Smooth muscle cell (in vitro differentiated cells): ENCODE measurements around the gene ACAA1. TPM values are rescaled to one million over a fixed set of nuclear protein-coding genes. Genes with fewer than 3 reads are reported as not detected.

Experiments used
- DNase-seq: peaks from one replicate; lab custom pipeline; 2025; ENCODE audit not compliant: unreplicated experiment; lab: John Stamatoyannopoulos, UW
- H2AFZ ChIP-seq: fragments of 200-600 bp; sonication (generic); 2 replicates; pipeline ENCODE4 v1.6.0; 2016; ENCODE audit warnings: antibody characterized with exemption, low read depth, mild to moderate bottlenecking
- H3F3A ChIP-seq: fragments of 200-600 bp; sonication (generic); 2 replicates; pipeline ENCODE4 v1.6.0; 2017; ENCODE audit warnings: antibody characterized with exemption, low read depth
- H3K27ac ChIP-seq: fragments of 200-600 bp; sonication (generic); 2 replicates; pipeline ENCODE4 v1.5.1; 2016; ENCODE audit warnings: low read depth, mild to moderate bottlenecking
- H3K27me3 ChIP-seq: fragments of 200-600 bp; sonication (generic); 2 replicates; pipeline ENCODE4 v1.6.1; 2016; ENCODE audit warnings: low read depth, mild to moderate bottlenecking
- H3K36me3 ChIP-seq: fragments of 200-600 bp; sonication (generic); 2 replicates; pipeline ENCODE4 v1.5.1; 2016; ENCODE audit warnings: low read depth
- H3K4me1 ChIP-seq: fragments of 200-600 bp; sonication (generic); 2 replicates; pipeline ENCODE4 v1.5.1; 2016; ENCODE audit warnings: low read depth
- H3K4me2 ChIP-seq: fragments of 200-600 bp; sonication (generic); 2 replicates; pipeline ENCODE4 v1.6.0; 2016; ENCODE audit warnings: mild to moderate bottlenecking
- H3K4me3 ChIP-seq: fragments of 200-600 bp; sonication (generic); 2 replicates; pipeline ENCODE4 v1.5.1; 2016; ENCODE audit warnings: mild to moderate bottlenecking
- H3K79me2 ChIP-seq: fragments of 200-600 bp; sonication (generic); 2 replicates; pipeline ENCODE4 v1.6.0; 2016; ENCODE audit warnings: low read depth, mild to moderate bottlenecking
- H3K9ac ChIP-seq: fragments of 200-600 bp; sonication (generic); 2 replicates; pipeline ENCODE4 v1.6.0; 2016; ENCODE audit warnings: low read depth
- H3K9me3 ChIP-seq: fragments of 200-600 bp; sonication (generic); replicated peaks from 2 replicates; pipeline ENCODE4 v1.5.1; 2016; ENCODE audit warnings: low read depth
- H4K20me1 ChIP-seq: fragments of 200-600 bp; sonication (generic); 2 replicates; pipeline ENCODE4 v1.6.0; 2016; ENCODE audit warnings: low read depth
- CTCF ChIP-seq: fragments of 200-600 bp; sonication (generic); IDR thresholded peaks from 2 replicates; pipeline ENCODE4 v1.5.1; 2017; ENCODE audit warnings: borderline replicate concordance, mild to moderate bottlenecking, antibody characterized with exemption; ENCODE audit not compliant: insufficient read depth, poor library complexity, severe bottlenecking
- WGBS: methylation state at CpG from one replicate; pipeline ENCODE4 v1.1.7; 2016; ENCODE audit warnings: low lambda C conversion rate; 5-methylcytosine and 5-hydroxymethylcytosine counted together
- polyA plus RNA-seq: library from polyadenylated mRNA; unstranded; fragments of >200 nt; fragmentation: Nextera tagmentation; extraction: Ambion mirVana; gene quantifications from 2 replicates; pipeline ENCODE4 v1.2.1, GENCODE V29; 2016
- total RNA-seq: library from RNA; depleted of rRNA; stranded (reverse); fragments of >200 nt; gene quantifications from 2 replicates; pipeline ENCODE4 v1.2.3, GENCODE V29; 2014

ACAA1 gene
- total and polyA plus RNA-seq, 2 experiments from 2014 or later, result 22.7 to 41.8 TPM

DNA sequence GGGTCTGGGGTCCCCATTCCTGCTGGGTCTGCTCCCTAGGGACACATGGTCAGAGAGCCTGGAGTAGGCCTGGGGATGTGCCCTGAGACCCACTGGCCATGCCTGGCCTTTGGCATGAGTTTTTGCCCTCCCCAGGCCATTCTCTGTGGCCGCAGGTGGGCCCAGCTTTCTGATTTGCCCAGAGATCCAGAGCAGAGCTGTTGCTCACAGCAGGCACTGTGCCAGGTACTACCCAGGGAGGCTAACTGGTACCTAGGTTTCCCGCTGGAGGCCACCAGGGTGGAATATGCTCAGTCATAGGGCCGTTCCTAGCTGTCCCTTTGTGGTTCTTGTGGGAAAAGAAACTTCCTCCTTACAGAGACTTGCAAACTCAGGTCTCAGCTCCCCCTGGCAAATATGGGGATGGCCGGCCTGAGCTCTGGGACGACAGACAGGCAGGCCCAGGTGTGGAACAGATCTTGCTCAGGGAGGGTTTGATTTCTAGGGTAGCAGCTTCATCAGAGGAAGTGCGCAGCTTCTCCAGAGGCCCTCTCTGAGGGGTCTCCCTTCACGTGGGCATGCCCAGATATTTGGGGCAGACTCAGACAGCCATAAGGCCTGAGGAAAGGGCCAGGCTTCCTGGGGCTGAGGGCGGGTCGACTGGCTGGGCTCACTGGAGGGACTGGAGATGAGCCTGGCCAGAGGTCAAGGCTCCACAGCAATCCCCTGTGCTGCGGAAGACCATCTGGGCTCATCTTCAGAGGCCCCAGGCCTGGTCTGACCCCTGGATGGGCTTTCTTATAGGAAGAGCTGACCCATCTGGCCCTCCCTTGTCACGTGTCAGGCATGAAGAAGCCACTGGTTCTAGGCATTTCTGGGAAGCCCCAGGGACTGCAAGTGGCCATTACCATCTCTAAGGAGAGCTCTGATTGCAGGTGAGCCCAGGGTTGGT is 28.0 kb downstream of the ACAA1 start:
- Histone ChIP-seq H4K20me1 (no peaks in the 10 kb centered on the region), H3K4me2 (no peak overlapping the region), H2AFZ (no peak overlapping the region), H3K9ac (no peak overlapping the region), H3K9me3 (peaks cover 8% of the 10 kb centered on the region), H3K27me3 (no peaks in the 10 kb centered on the region), H3K36me3 (no peaks in the 10 kb centered on the region), H3K27ac (no peak overlapping the region), H3K4me3 (no peak overlapping the region), H3K4me1 (no peaks in the 10 kb centered on the region), H3K79me2 (no peaks in the 10 kb centered on the region), H3F3A (no peaks in the 10 kb centered on the region)
- DNase-seq, result no peak
- WGBS, result 92% methylated on average over 11 of the region's 11 CpGs
- TF ChIP-seq CTCF, result no peak

DNA sequence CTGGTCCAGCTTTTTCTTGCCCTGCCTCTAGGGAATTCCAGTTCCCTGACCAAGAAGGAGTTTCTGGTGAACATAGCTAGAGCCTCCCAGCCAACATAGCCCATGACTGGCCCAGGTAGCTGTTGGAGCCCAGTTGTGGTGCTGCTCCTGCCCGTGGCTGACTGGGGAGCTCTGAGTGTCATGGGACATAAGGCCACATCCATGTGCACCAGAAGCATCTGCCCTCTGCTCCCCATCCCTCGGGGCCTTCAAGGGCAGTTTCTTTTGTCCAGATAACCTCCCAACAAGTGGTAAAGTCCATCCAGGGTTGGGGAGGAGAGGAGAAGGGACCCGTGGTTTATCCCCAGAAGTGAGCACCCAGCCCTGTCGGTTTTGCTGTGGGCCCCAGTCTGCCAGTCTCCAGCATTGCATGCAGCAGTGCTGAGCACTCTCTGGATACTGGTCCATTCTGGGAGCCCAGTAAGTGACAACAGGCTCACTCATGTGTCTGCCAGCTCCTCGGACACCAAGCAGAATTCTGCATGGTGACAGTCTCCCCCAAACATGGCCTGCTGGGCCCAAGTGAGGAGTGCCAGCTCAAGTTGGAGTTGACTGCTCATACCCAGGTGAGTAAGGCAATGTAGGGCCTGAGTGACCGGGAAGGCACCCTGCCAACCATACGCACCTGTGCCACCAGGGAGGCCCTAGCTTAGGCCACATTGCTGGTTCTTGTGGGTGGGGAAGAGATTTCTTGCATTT is 28.8 kb downstream of the ACAA1 start:
- H3K27me3 ChIP-seq, result no peaks in the 10 kb centered on the region
- peaks cover 8% of the 10 kb centered on the region for H3K9me3 ChIP-seq

DNA sequence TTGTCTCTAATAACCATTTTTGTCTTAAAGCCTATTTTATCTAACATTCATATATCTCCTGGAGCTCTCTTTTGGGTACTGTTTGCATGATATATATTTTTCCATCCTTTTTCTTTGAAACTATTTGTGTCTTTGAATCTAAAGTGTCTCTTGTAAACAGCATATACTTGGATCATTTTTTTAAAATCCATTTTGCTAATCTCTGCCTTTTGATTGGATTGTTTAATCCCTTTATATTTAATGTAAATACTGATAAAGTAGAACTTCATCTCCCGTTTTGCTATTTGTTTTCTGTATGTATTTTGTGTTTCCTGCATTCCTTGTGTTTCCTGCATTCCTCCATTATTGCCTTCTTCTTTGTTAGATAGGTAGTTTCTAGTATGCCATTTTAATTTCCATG is 31.4 kb downstream of the ACAA1 start:
- peaks cover 8% of the 10 kb centered on the region for H3K9me3 ChIP-seq
- H3K4me2 ChIP-seq, result no peak overlapping the region
- TF ChIP-seq CTCF, result no peak
- no peak overlapping the region for H2AFZ ChIP-seq
- no peak overlapping the region for H3K4me3 ChIP-seq
- H3K36me3 ChIP-seq, result no peaks in the 10 kb centered on the region
- peaks cover 2% of the 10 kb centered on the region for H3K4me1 ChIP-seq
- H3K27ac ChIP-seq, result no peak overlapping the region
- H4K20me1 ChIP-seq, result no peaks in the 10 kb centered on the region
- WGBS, result 81% methylated on average over 1 of the region's 1 CpG
- DNase-seq, result no peak
- H3K9ac ChIP-seq, result no peak overlapping the region
- no peaks in the 10 kb centered on the region for H3K27me3 ChIP-seq
- H3K79me2 ChIP-seq, result no peaks in the 10 kb centered on the region
- no peaks in the 10 kb centered on the region for H3F3A ChIP-seq

More for the DNA sequence above, 28.8 kb downstream of the ACAA1 start:
- Histone ChIP-seq H3K4me3 (no peak overlapping the region), H3K4me2 (no peak overlapping the region), H3K36me3 (no peaks in the 10 kb centered on the region), H3K9ac (no peak overlapping the region), H3F3A (no peaks in the 10 kb centered on the region), H2AFZ (no peak overlapping the region), H3K27ac (no peak overlapping the region), H3K4me1 (no peaks in the 10 kb centered on the region), H3K79me2 (no peaks in the 10 kb centered on the region), H4K20me1 (no peaks in the 10 kb centered on the region)
- DNase-seq, result no peak
- TF ChIP-seq CTCF, result no peak
- 84% methylated on average over 7 of the region's 7 CpGs for WGBS
